Measurements from ENCODE around the gene PSD.

- TF ChIP-seq CTCF (IDR thresholded peaks at IDR 0.05) (no peak), POLR2A (IDR thresholded peaks at IDR 0.05) (no peak), EP300 (IDR thresholded peaks at IDR 0.05) (no peak)
Measured at GRCh38 chr10:102392306-102392705, 26.3 kb downstream of the PSD start.
